HUES6 (cell line): Measurements from ENCODE around the gene ATF7.

Experiments used
- H3K27ac ChIP-seq: 2 replicates; pipeline ENCODE4 v1.7.0; 2013; ENCODE audit warnings: low read depth, mild to moderate bottlenecking, low read length, inconsistent platforms
- H3K27me3 ChIP-seq: 2 replicates; pipeline ENCODE4 v1.6.1; 2013; ENCODE audit warnings: low read length; ENCODE audit not compliant: control insufficient read depth, insufficient read depth
- H3K36me3 ChIP-seq: 2 replicates; pipeline ENCODE4 v1.6.1; 2013; ENCODE audit warnings: low read length; ENCODE audit not compliant: control insufficient read depth, insufficient read depth
- H3K4me1 ChIP-seq: 2 replicates; pipeline ENCODE4 v1.6.1; 2013; ENCODE audit warnings: low read length; ENCODE audit not compliant: control insufficient read depth, insufficient read depth
- H3K4me3 ChIP-seq: 2 replicates; pipeline ENCODE4 v1.5.1; 2013; ENCODE audit warnings: low read depth, low read length
- H3K9ac ChIP-seq: one replicate; pipeline ENCODE4 v1.6.1; 2013; ENCODE audit warnings: mild to moderate bottlenecking, low read length
- H3K9me3 ChIP-seq: 2 replicates; pipeline ENCODE4 v1.6.1; 2013; ENCODE audit warnings: low read depth, low read length; ENCODE audit not compliant: control insufficient read depth, insufficient read depth

Gene ATF7

GRCh38 chr12:53626702-53627169 is 554 bp upstream of the ATF7 start:
- no peaks in the 10 kb centered on the region for H3K36me3 ChIP-seq
- peak overlapping the region; percentile 93 for H3K4me3 ChIP-seq
- no peaks in the 10 kb centered on the region for H3K9me3 ChIP-seq
- no peaks in the 10 kb centered on the region for H3K27me3 ChIP-seq
- peaks cover 27% of the 10 kb centered on the region for H3K4me1 ChIP-seq
- H3K27ac ChIP-seq, result no peak overlapping the region
- peak overlapping the region; percentile 99 for H3K9ac ChIP-seq

- peak overlapping the region; percentile 56 for H3K9ac ChIP-seq
- H3K36me3 ChIP-seq, result no peaks in the 10 kb centered on the region
- H3K9me3 ChIP-seq, result no peaks in the 10 kb centered on the region
- H3K4me3 ChIP-seq, result peak overlapping the region; percentile 93
- no peak overlapping the region for H3K27ac ChIP-seq
- H3K4me1 ChIP-seq, result peaks cover 27% of the 10 kb centered on the region
- H3K27me3 ChIP-seq, result no peaks in the 10 kb centered on the region
Measured at GRCh38 chr12:53625373-53625945, 723 bp downstream of the ATF7 start.

GRCh38 chr12:53624956-53625355 is 1.2 kb downstream of the ATF7 start:
- no peaks in the 10 kb centered on the region for H3K36me3 ChIP-seq
- peak overlapping the region; percentile 93 for H3K4me3 ChIP-seq
- H3K9me3 ChIP-seq, result no peaks in the 10 kb centered on the region
- peaks cover 27% of the 10 kb centered on the region for H3K4me1 ChIP-seq
- peak overlapping the region; percentile 56 for H3K9ac ChIP-seq
- H3K27me3 ChIP-seq, result no peaks in the 10 kb centered on the region
- H3K27ac ChIP-seq, result no peak overlapping the region

GRCh38 chr12:53624458-53624857 is 1.7 kb downstream of the ATF7 start:
- Histone ChIP-seq H3K27ac (no peak overlapping the region), H3K4me3 (peak overlapping the region; percentile 93; the same call in 1 of the 2 replicates), H3K9me3 (no peaks in the 10 kb centered on the region), H3K27me3 (no peaks in the 10 kb centered on the region), H3K4me1 (peaks cover 27% of the 10 kb centered on the region), H3K36me3 (no peaks in the 10 kb centered on the region), H3K9ac (no peak overlapping the region)

- H3K9ac ChIP-seq, result peak overlapping the region; percentile 23
- peaks cover 27% of the 10 kb centered on the region for H3K4me1 ChIP-seq
- no peak overlapping the region for H3K27ac ChIP-seq
- H3K36me3 ChIP-seq, result no peaks in the 10 kb centered on the region
- H3K4me3 ChIP-seq, result peak overlapping the region; percentile 93; the same call in 1 of the 2 replicates
- H3K27me3 ChIP-seq, result no peaks in the 10 kb centered on the region
- no peaks in the 10 kb centered on the region for H3K9me3 ChIP-seq
Measured at GRCh38 chr12:53623548-53624385, 2.4 kb downstream of the ATF7 start.

GRCh38 chr12:53622724-53623123 is 3.5 kb downstream of the ATF7 start:
- H3K9ac ChIP-seq, result no peak overlapping the region
- H3K4me1 ChIP-seq, result peaks cover 27% of the 10 kb centered on the region
- no peaks in the 10 kb centered on the region for H3K9me3 ChIP-seq
- no peak overlapping the region for H3K27ac ChIP-seq
- no peaks in the 10 kb centered on the region for H3K36me3 ChIP-seq
- no peak overlapping the region for H3K4me3 ChIP-seq
- H3K27me3 ChIP-seq, result no peaks in the 10 kb centered on the region

GRCh38 chr12:53618275-53618674 is 7.9 kb downstream of the ATF7 start:
- H3K4me3 ChIP-seq, result no peak overlapping the region
- H3K9me3 ChIP-seq, result no peaks in the 10 kb centered on the region
- no peak overlapping the region for H3K9ac ChIP-seq
- H3K27ac ChIP-seq, result no peak overlapping the region
- H3K27me3 ChIP-seq, result no peaks in the 10 kb centered on the region
- H3K4me1 ChIP-seq, result no peaks in the 10 kb centered on the region
- no peaks in the 10 kb centered on the region for H3K36me3 ChIP-seq

GRCh38 chr12:53617700-53618099 is 8.5 kb downstream of the ATF7 start:
- no peak overlapping the region for H3K9ac ChIP-seq
- no peak overlapping the region for H3K27ac ChIP-seq

GRCh38 chr12:53616950-53617349 is 9.2 kb downstream of the ATF7 start:
- no peak overlapping the region for H3K9ac ChIP-seq
- H3K27ac ChIP-seq, result no peak overlapping the region
- H3K9me3 ChIP-seq, result no peaks in the 10 kb centered on the region
- no peaks in the 10 kb centered on the region for H3K36me3 ChIP-seq
- H3K4me1 ChIP-seq, result no peaks in the 10 kb centered on the region
- no peaks in the 10 kb centered on the region for H3K27me3 ChIP-seq
- no peak overlapping the region for H3K4me3 ChIP-seq

More at GRCh38 chr12:53617700-53618099, 8.5 kb downstream of the ATF7 start:
- H3K36me3 ChIP-seq, result no peaks in the 10 kb centered on the region
- H3K4me3 ChIP-seq, result no peak overlapping the region
- no peaks in the 10 kb centered on the region for H3K9me3 ChIP-seq
- no peaks in the 10 kb centered on the region for H3K4me1 ChIP-seq
- H3K27me3 ChIP-seq, result no peaks in the 10 kb centered on the region

GRCh38 chr12:53613821-53614220 is 12.4 kb downstream of the ATF7 start:
- Histone ChIP-seq H3K27me3 (no peaks in the 10 kb centered on the region), H3K27ac (no peak overlapping the region), H3K9me3 (no peaks in the 10 kb centered on the region), H3K4me1 (no peaks in the 10 kb centered on the region), H3K9ac (no peak overlapping the region), H3K36me3 (no peaks in the 10 kb centered on the region), H3K4me3 (no peak overlapping the region)

GRCh38 chr12:53612978-53613377 is 13.2 kb downstream of the ATF7 start:
- Histone ChIP-seq H3K9ac (no peak overlapping the region), H3K4me1 (no peaks in the 10 kb centered on the region), H3K4me3 (no peak overlapping the region), H3K27me3 (no peaks in the 10 kb centered on the region), H3K36me3 (no peaks in the 10 kb centered on the region), H3K9me3 (no peaks in the 10 kb centered on the region), H3K27ac (no peak overlapping the region)
